HG03520 (cell line): Measurements from ENCODE around the gene KDM1A.
"Not testable (repeated sequence)": the region's sequence is repeated elsewhere in the genome, so short reads cannot be mapped to it uniquely, and the experiment has no call there.

Experiments used
- ATAC-seq: cut with Tn5 transposase; IDR thresholded peaks from one replicate; pipeline ENCODE4 v1.9.1; 2021; ENCODE audit warnings: mild to moderate bottlenecking, moderate library complexity; ENCODE audit not compliant: unreplicated experiment

KDM1A gene

GRCh38 chr1:23010025-23010424, 9.2 kb upstream of the KDM1A start:
- not testable (repeated sequence) for ATAC-seq

- ATAC-seq: no peak
Observed at GRCh38 chr1:23013657-23014056, 5.6 kb upstream of the KDM1A start.

- ATAC-seq: no peak
Observed at GRCh38 chr1:23018661-23019093, 591 bp upstream of the KDM1A start.

GRCh38 chr1:23019863-23020625, 776 bp downstream of the KDM1A start:
- ATAC-seq: no peak

- ATAC-seq: no peak
Observed at GRCh38 chr1:23020706-23021405, 1.6 kb downstream of the KDM1A start.

- ATAC-seq: no peak
Observed at GRCh38 chr1:23021834-23022233, 2.6 kb downstream of the KDM1A start.

GRCh38 chr1:23023174-23023845, 4.0 kb downstream of the KDM1A start:
- ATAC-seq: no peak

GRCh38 chr1:23026568-23026967, 7.3 kb downstream of the KDM1A start:
- no peak for ATAC-seq

- no peak for ATAC-seq
Observed at GRCh38 chr1:23027352-23027907, 8.2 kb downstream of the KDM1A start.

GRCh38 chr1:23029337-23029736, 10.1 kb downstream of the KDM1A start:
- no peak for ATAC-seq

- no peak for ATAC-seq
Observed at GRCh38 chr1:23035823-23036452, 16.7 kb downstream of the KDM1A start.

GRCh38 chr1:23037081-23037740, 17.9 kb downstream of the KDM1A start:
- no peak for ATAC-seq

- no peak for ATAC-seq
Observed at GRCh38 chr1:23039308-23039826, 20.1 kb downstream of the KDM1A start.

- no peak for ATAC-seq
Observed at GRCh38 chr1:23040509-23040908, 21.2 kb downstream of the KDM1A start.

- no peak for ATAC-seq
Observed at GRCh38 chr1:23044035-23044434, 24.8 kb downstream of the KDM1A start.

GRCh38 chr1:23050201-23050600, 30.9 kb downstream of the KDM1A start:
- no peak for ATAC-seq

GRCh38 chr1:23051290-23051909, 32.1 kb downstream of the KDM1A start:
- no peak for ATAC-seq

GRCh38 chr1:23057301-23057700, 38.0 kb downstream of the KDM1A start:
- ATAC-seq: no peak

- no peak for ATAC-seq
Observed at GRCh38 chr1:23062271-23062670, 43.0 kb downstream of the KDM1A start.

- ATAC-seq: no peak
Observed at GRCh38 chr1:23065385-23065784, 46.1 kb downstream of the KDM1A start.
